ENCODE data around the gene BRSK1.

Gene BRSK1

GRCh38 chr19:55283548-55284377 is at the start of gene BRSK1:
Gene BRSK1, plus strand, starts transcription at chr19:55283997. Its CDS starts 446 bp downstream, at chr19:55284443.
- peak; percentile 45 for DNase-seq (ENCODE audit: low read depth)

DNA sequence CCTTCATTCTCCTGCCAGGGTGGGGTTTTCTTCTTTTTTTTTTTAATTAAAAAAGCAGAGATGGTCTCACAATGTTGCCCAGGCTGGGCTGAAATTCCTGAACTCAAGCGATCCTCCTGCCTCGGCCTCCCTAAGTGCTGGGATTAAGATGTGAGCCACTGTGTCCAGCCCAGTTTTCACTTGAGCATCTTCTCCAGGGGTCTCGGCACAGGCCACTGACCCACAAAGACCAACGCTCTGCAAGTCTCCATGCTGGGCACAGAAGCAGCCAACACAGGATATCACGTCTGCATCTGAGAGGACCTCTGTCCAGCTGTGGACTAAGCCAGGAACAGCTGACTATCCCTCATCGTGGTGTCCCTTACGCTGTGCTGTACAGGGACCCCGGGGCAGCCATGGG is 45.8 kb upstream of the BRSK1 start:
- DNase-seq (ENCODE audit: low read depth) = no peak

- no peak for DNase-seq (ENCODE audit: low read depth)
Observed at GRCh38 chr19:55239004-55239403, 44.8 kb upstream of the BRSK1 start.

- no peak for DNase-seq (ENCODE audit: low read depth)
Observed at GRCh38 chr19:55240713-55241020, 43.1 kb upstream of the BRSK1 start.

DNA sequence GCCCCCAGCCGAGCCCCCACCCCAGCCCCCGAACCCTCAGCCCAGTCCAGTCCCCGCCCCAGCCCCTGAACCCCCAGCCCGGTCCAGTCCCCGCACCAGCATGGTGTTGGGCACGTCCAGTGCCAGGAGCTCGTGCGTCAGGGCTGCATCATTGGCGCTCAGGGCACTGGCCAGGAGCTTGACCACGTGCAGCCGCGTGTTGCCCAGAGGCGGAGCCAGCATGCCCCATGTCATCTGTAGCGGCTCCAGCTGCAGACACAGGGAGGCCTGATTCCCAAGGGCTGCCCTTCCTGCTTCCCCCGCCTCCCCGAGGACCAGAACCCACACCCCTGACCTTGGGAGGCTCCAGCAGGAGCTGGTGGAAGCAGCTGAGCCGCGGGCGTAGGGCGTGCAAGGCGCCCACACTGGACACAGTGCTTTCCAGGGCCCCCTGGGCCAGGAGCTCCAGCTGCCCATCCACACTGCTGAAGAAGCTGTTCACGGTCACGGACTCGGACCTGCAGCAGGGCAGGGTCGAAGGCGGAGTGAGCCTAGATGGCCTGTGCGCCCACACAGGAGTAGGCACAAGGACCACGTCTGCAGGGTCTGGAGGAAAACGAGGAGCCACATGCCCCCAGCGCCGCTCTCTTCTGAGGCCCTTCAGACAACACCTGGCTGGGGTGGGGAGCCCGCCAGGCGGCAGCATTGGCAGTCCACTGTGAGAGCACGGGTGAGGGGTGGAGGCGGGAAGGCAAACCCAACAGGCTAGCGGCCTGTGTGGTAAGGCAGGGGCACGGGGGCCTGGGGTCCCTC is 42.5 kb upstream of the BRSK1 start:
- DNase-seq (ENCODE audit: low read depth) = no peak

- no peak for DNase-seq (ENCODE audit: low read depth)
Observed at GRCh38 chr19:55241935-55242464, 41.8 kb upstream of the BRSK1 start.

DNA sequence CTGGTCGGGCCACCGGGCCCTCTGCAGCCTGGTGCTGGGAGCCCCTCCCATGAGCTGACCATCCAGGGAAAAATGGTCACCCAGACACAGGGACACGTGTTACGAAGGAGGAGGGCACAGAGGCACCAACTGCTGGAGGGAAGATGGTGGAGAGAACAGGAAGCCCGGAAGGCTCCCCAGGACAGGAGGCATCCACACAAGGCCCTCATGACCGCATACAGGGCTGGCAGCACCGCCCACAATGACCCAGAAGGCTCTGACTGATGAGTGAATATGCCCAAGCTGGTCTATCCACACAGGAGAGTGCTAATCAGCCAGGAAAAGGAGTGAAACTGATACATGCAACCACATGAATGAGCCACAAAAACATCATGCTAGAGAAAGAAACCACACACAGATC is 41.3 kb upstream of the BRSK1 start:
- DNase-seq (ENCODE audit: low read depth) = no peak

- no peak for DNase-seq (ENCODE audit: low read depth)
Observed at GRCh38 chr19:55244004-55244680, 39.7 kb upstream of the BRSK1 start.

- DNase-seq (ENCODE audit: low read depth) = no peak
Observed at GRCh38 chr19:55245236-55245904, 38.4 kb upstream of the BRSK1 start.

GRCh38 chr19:55246462-55247451 is 37.0 kb upstream of the BRSK1 start:
- DNase-seq (ENCODE audit: low read depth) = no peak

GRCh38 chr19:55247621-55248099 is 36.1 kb upstream of the BRSK1 start:
- DNase-seq (ENCODE audit: low read depth) = peak; percentile 72

DNA sequence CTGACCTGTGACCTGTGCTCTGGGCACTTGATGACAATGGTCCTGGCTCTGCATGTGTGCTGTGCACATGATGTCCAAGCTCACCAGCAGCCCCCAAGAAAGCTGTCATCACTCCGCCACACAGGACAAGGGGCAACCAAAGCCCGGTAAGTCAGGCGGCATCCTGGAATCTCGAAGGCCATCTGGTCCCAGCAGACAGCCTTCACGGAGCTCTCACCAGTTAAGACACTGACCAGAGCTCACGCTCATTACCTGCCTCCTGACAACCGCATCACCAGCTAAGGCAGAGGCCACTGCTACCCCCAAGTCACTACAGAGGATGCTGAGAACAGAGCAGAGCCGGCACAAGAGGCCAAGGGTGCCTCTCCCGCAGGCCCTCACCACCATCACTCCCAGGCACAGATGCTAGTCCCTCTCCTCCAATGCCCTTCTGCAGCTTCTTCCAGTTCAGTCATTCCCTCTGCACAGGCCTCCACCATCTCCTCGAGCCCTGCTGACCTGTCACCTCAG is 35.6 kb upstream of the BRSK1 start:
- no peak for DNase-seq (ENCODE audit: low read depth)

DNA sequence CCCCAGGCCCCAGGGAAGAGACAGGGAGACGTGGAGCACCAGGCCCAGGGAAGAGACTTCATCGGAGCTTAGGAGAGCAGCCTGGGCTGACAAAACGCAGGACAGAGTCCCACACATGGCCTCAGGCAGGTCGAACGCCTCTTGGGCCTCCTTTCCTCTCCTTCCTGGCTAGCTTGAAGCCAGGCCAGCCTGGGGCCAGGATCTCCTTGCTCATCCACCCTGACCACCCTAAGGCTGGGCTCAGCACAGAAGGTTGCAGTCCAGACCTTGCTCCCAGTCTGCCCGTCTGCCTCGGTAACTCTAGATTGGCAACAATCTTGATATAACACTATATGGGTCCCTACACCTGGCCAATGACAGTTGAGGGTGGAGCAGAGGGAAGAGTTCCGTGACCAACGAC is 35.1 kb upstream of the BRSK1 start:
- no peak for DNase-seq (ENCODE audit: low read depth)

- no peak for DNase-seq (ENCODE audit: low read depth)
Observed at GRCh38 chr19:55249841-55250240, 34.0 kb upstream of the BRSK1 start.

DNA sequence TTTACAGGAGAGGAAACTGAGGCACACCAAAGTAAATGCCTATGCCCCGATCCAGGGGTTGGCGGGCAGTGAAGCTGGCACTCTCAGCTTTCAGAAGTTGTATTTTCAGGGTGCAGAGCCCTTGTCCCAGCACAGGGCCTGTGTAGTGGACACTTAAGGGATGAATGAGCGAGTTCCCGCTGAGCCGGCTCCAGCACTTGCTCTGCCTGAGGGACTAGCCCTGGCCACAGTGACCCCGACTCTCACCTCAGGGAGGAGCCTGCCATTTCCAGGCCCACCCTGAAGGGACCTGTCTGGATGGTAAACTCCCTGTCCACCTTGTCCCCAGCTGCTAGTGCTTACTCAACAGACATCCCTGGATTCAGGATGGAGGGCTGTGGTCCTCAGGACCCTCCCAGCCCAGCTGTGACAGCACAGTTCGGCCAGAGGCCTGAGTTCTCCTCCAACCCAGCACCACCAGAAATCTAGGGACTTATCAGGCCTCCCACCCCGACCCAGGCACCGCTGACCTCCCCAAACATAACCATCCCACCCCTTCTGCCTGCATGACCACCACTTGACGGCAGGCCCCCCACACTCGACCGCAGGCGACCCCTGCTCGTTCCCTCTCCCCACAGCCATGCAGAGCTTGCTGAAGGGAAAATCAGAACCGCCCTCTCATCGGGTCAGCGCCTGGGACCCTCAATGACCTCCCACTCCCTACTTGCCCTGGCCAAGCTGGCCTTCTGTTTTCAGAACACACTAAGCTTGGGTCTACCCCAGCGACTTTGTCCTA is 33.3 kb upstream of the BRSK1 start:
- no peak for DNase-seq (ENCODE audit: low read depth)

GRCh38 chr19:55251341-55252081 is 32.3 kb upstream of the BRSK1 start:
- DNase-seq (ENCODE audit: low read depth) = peak; percentile 40

DNA sequence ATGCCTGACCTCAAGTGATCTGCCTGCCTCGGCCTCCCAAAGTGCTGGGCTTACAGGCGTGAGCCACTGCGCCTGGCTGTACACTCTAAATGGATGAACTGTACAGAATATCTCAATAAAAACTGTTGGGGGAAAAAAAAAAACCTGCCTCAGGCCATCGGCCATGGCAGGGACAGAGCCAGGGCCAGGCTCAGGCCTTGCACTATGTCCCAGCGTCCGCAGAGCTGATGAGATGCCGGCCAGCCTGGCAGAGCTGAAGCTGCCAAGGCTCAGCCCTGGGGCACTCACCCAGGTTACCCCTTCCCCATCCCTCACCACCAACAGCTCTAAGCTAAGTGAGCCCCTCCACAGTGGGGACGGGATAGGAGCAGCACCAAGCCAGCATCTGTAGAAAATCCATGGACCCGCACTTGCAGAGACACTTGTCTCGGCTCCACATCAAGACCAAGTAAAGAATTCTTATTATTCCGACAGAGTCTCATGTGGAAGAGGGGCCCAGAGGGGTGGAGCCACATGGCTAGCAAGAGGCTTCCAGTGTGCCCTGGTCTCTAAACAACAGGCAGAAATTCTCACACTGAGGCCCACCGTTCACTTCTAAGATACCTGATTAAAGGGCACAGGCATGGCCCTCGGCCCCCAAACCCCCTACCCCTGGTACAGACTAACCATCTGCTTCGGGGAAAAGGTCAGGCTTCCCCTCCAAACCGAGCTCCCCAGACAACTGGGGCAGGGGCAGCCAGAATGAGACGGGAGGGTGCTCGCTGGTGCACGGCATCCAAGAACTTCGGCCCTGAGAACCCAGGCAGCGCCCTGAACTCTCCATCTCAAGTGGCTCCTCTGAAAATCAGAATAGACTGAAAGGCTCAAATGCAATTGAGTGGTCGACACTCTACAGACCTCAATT is 30.8 kb upstream of the BRSK1 start:
- DNase-seq (ENCODE audit: low read depth) = no peak

Data from amniotic epithelial cell (primary cell).